Loucy (cell line): ENCODE measurements around the gene COL23A1.

ENCODE experiments used
- CTCF ChIP-seq: fragments of 200-600 bp; sonication (generic); conservative IDR thresholded peaks from 2 replicates; pipeline ENCODE4 v1.5.1; 2014; ENCODE audit warnings: mild to moderate bottlenecking, antibody characterized with exemption, low read length
- EZH2phosphoT487 ChIP-seq: fragments of 200-600 bp; IDR thresholded peaks from 2 replicates; pipeline ENCODE4 v1.6.1; 2018; ENCODE audit warnings: antibody characterized with exemption, mild to moderate bottlenecking, moderate library complexity, borderline replicate concordance

GRCh38 chr5:178580271-178580955 is 9.8 kb downstream of the COL23A1 start:
- no peak for TF ChIP-seq CTCF
- no peak for TF ChIP-seq EZH2phosphoT487
